GM06990 (cell line): ENCODE data around the gene PRM1.
A peak's percentile ranks its signal among the peaks of the same experiment; 100 is the strongest.

Experiments used
- DNase-seq: peaks from one replicate; pipeline ENCODE4 v3.0.0-alpha.2; 2011; ENCODE audit not compliant: insufficient read length; ENCODE audit errors: extremely low read depth
- H3K27me3 ChIP-seq: replicated peaks from 2 replicates; pipeline ENCODE4 v1.6.0; 2011; ENCODE audit warnings: low read length; ENCODE audit not compliant: control insufficient read depth, insufficient read depth
- H3K36me3 ChIP-seq: 2 replicates; pipeline ENCODE4 v1.5.1; 2011; ENCODE audit warnings: low read length; ENCODE audit not compliant: control insufficient read depth, insufficient read depth
- H3K4me3 ChIP-seq: replicated peaks from 2 replicates; pipeline ENCODE4 v1.5.1; 2011; ENCODE audit warnings: low read depth, mild to moderate bottlenecking, control low read depth, low read length
- TF ChIP-seq, protein P1 (sequence below): IDR thresholded peaks from 2 replicates; pipeline ENCODE4 v1.5.1; 2011; ENCODE audit warnings: low read length, control low read depth, mild to moderate bottlenecking, inconsistent platforms; ENCODE audit not compliant: insufficient read depth, poor library complexity, severe bottlenecking

Gene PRM1

DNA sequence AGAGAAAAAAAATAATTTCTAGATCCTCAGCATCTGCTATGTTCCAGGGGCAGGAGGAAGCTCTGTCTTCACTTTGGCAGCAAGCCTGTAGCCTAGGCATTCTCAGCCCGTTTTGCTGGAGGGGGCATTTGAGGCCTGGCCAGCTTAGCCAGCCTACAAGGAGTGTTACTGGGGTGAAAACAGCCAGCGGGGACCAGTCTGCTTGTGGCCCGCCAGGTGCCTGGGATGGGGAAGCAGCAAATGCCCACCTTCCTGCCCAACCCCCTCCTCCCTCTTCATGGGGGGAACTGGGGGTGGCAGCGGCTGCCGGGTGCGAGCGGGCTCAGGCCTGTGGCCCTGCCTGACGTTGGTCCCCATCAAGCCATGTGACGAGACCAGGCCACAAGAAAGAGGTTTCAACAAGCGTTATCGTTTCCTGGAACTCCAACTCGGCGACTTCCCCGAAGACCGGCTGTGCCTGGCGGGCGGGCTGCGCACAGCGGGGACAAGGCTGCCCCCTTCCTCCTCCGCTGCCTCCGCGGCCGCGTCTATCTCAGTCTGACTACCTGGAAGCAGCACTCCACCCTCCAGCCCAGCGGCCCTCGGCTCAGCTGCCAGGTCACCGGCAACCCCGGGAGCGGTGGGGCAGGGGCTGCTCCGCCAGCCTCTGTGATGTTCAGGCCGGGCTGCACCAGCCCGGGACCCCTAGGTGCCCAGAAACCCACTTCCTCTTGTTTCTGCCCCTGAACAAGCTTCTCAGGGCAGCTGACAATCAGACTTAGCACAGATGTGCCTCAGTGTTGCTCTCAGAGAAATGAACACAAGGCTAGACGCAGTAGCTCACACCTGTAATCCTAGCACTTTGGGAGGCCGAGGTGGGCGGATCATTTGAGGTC lies 48.0 kb downstream of the PRM1 start:
- TF ChIP-seq, protein P1, sequence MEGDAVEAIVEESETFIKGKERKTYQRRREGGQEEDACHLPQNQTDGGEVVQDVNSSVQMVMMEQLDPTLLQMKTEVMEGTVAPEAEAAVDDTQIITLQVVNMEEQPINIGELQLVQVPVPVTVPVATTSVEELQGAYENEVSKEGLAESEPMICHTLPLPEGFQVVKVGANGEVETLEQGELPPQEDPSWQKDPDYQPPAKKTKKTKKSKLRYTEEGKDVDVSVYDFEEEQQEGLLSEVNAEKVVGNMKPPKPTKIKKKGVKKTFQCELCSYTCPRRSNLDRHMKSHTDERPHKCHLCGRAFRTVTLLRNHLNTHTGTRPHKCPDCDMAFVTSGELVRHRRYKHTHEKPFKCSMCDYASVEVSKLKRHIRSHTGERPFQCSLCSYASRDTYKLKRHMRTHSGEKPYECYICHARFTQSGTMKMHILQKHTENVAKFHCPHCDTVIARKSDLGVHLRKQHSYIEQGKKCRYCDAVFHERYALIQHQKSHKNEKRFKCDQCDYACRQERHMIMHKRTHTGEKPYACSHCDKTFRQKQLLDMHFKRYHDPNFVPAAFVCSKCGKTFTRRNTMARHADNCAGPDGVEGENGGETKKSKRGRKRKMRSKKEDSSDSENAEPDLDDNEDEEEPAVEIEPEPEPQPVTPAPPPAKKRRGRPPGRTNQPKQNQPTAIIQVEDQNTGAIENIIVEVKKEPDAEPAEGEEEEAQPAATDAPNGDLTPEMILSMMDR, result peak; percentile 22
- Histone ChIP-seq H3K4me3 (no peak overlapping the region), H3K27me3 (no peaks in the 10 kb centered on the region), H3K36me3 (no peaks in the 10 kb centered on the region)
- peak; percentile 85 for DNase-seq

DNA sequence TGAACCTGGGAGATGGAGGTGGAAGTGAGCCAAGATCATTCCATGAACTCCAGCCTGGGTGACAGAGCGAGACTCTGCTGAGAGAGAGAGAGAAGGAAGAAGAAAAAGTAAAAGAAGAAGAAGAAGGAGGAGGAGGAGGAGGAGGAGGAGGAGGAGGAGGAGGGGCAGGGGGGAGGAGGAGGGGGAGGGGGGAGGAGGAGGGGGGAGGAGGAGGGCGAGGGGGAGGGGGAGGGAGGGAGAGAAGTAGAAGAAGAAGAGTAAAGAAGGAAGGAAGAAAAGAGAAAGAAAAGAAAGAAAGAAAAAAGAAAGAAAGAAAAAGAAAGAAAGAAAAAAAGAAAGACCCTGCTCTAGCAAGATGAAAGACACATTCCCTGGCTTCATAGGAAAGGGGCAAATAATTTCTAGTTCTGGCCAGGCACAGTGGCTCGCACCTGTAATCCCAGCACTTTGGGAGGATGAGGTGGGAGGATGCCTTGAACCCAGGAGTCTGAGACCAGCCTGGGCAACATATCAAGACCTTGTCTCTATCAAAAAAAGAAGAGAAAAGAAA lies 48.8 kb downstream of the PRM1 start:
- no peak for DNase-seq
- no peaks in the 10 kb centered on the region for H3K36me3 ChIP-seq
- H3K4me3 ChIP-seq, result no peak overlapping the region
- TF ChIP-seq, protein P1, result no peak
- H3K27me3 ChIP-seq, result no peaks in the 10 kb centered on the region

DNA sequence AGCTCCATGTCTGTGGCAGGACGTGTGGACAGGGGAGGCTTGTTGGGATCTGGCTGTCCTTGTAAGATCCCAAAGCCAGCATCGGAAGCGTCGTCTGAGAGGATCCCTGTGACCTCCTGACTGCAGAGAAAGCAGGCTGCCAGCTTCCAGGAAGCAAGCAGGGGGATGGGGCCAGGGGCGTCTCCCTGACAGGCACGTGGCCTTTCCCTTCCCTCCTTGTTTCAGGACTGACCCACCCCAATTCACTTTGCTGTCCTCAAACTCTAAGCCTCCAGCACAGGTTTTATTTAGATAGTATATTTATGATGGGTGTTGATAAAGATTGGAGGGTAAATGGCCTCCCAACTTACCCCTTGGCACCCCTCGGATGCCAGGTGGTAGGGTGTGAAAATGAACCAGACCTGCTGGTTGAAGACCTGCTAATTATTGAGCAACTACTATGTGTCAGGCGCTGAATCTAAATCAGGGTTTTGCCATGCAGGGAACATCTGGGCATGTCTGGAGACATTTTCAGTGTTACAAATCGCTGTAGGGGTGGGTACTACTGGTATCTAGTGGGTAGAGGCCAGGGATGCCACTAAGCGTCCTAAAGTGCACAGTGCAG lies 49.7 kb downstream of the PRM1 start:
- TF ChIP-seq, protein P1, result no peak
- Histone ChIP-seq H3K27me3 (no peaks in the 10 kb centered on the region), H3K4me3 (no peak overlapping the region), H3K36me3 (no peaks in the 10 kb centered on the region)
- no peak for DNase-seq
